Measurements from ENCODE around the gene ABAT.

DNA sequence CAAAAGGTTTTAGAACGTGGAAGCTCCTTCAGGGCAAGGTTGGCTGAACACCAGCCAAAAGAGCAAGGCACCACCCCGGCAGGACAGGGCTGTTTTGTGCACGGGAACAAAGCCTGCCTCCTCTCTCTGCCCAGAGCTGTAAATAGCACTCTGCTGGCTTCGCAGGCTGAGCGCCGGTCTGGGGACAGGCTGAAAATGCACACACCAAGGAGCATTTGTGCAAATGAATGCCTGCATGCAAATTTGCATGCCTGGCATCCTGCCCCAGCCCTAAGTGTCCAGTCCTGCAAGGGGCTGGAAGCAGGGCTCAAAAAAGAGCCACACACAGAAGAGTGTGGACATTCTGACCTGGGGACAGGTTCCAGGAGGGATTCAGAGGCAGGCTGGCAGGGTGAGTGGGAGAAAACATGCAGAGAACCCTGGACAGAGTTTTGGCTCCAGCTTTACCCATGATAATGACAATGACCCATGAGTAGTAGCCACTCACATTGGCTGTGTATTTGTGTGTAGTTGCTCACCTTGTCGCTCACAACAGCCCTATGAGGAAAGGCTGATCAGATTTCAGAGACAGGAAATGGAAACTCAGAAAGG is 11.7 kb downstream of the ABAT start:
- TF ChIP-seq, protein P1, sequence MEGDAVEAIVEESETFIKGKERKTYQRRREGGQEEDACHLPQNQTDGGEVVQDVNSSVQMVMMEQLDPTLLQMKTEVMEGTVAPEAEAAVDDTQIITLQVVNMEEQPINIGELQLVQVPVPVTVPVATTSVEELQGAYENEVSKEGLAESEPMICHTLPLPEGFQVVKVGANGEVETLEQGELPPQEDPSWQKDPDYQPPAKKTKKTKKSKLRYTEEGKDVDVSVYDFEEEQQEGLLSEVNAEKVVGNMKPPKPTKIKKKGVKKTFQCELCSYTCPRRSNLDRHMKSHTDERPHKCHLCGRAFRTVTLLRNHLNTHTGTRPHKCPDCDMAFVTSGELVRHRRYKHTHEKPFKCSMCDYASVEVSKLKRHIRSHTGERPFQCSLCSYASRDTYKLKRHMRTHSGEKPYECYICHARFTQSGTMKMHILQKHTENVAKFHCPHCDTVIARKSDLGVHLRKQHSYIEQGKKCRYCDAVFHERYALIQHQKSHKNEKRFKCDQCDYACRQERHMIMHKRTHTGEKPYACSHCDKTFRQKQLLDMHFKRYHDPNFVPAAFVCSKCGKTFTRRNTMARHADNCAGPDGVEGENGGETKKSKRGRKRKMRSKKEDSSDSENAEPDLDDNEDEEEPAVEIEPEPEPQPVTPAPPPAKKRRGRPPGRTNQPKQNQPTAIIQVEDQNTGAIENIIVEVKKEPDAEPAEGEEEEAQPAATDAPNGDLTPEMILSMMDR (IDR thresholded peaks at IDR 0.05): no peak
- no peak for TF ChIP-seq POLR2A (IDR thresholded peaks at IDR 0.05)

Data from Peyer's patch (tissue), 4 donors.